Peyer's patch (tissue), 4 donors: ENCODE data around the gene ACOT7.

Experiments
- POLR2A ChIP-seq, 2 donors: fragments of 450-650 bp; IDR thresholded peaks; one replicate each; pipeline ENCODE4 v1.5.1; 2017; ENCODE audit warnings: antibody characterized with exemption in 2 of 2, mild to moderate bottlenecking in 2 of 2, moderate library complexity in 2 of 2
- TF ChIP-seq, protein P1 (sequence below), 6 experiments: fragments of 450-650 bp in 4 of 6; fragments of 200-600 bp in 2 of 6; sonication (generic) in 1 of 6; IDR thresholded peaks; one replicate each; pipeline ENCODE4 v1.5.1; 2017 to 2019; ENCODE audit warnings: antibody characterized with exemption in 6 of 6, mild to moderate bottlenecking in 3 of 6, moderate library complexity in 1 of 6

- TF ChIP-seq, protein P1, sequence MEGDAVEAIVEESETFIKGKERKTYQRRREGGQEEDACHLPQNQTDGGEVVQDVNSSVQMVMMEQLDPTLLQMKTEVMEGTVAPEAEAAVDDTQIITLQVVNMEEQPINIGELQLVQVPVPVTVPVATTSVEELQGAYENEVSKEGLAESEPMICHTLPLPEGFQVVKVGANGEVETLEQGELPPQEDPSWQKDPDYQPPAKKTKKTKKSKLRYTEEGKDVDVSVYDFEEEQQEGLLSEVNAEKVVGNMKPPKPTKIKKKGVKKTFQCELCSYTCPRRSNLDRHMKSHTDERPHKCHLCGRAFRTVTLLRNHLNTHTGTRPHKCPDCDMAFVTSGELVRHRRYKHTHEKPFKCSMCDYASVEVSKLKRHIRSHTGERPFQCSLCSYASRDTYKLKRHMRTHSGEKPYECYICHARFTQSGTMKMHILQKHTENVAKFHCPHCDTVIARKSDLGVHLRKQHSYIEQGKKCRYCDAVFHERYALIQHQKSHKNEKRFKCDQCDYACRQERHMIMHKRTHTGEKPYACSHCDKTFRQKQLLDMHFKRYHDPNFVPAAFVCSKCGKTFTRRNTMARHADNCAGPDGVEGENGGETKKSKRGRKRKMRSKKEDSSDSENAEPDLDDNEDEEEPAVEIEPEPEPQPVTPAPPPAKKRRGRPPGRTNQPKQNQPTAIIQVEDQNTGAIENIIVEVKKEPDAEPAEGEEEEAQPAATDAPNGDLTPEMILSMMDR (IDR thresholded peaks at IDR 0.05): no peak
- no peak for TF ChIP-seq POLR2A (IDR thresholded peaks at IDR 0.05)
Measured at GRCh38 chr1:6345460-6345859, 48.1 kb downstream of the ACOT7 start.
